Activated T-helper 1 cell treated with anti-CD3 and anti-CD28 coated beads, Interleukin-12 subunit alpha, Interleukin-12 subunit beta, Interleukin-2, Interleukin-4 antibody, amounts not matched to agents 30 ng/mL and 10 ng/mL and 1 ng/mL, durations not matched to agents 14 hours and 24 hours and 36 hours (primary cell): ENCODE data around the gene STX8. TPM values are rescaled to one million over a fixed set of nuclear protein-coding genes. Genes with fewer than 3 reads are reported as not detected.
"Not testable (repeated sequence)": the region's sequence is repeated elsewhere in the genome, so short reads cannot be mapped to it uniquely, and the experiment has no call there.

Experiments used
- DNase-seq: peaks from one replicate; pipeline ENCODE4 v3.0.0; 2021; ENCODE audit warnings: low spot score
- H3K27ac Mint-ChIP-seq: one replicate; pipeline ENCODE4 v1.8.0; 2021; ENCODE audit warnings: mild to moderate bottlenecking, mixed read lengths
- H3K27me3 Mint-ChIP-seq: one replicate; pipeline ENCODE4 v1.8.0; 2022; ENCODE audit warnings: mild to moderate bottlenecking, moderate library complexity, mixed read lengths; ENCODE audit not compliant: insufficient read depth
- H3K36me3 Mint-ChIP-seq: one replicate; pipeline ENCODE4 v1.8.0; 2021; ENCODE audit warnings: low read depth, mixed read lengths
- H3K4me1 Mint-ChIP-seq: one replicate; pipeline ENCODE4 v1.8.0; 2021; ENCODE audit warnings: low read depth, mixed read lengths
- H3K4me3 Mint-ChIP-seq: one replicate; pipeline ENCODE4 v1.8.0; 2021; ENCODE audit warnings: mild to moderate bottlenecking, moderate library complexity, mixed read lengths
- H3K9me3 Mint-ChIP-seq: one replicate; pipeline ENCODE4 v1.8.0; 2021; ENCODE audit warnings: mixed read lengths
- intact Hi-C: fragments of 100-400 bp; cut with micrococcal nuclease; formaldehyde crosslinking; loops from one replicate; pipeline ENCODE4 v1.15.1; 2024
- total RNA-seq: library from RNA; stranded (reverse); gene quantifications from 2 replicates; pipeline ENCODE4 v1.2.3, GENCODE V29; 2022

Gene STX8
- total RNA-seq, 1 donor from 2014 or later: 47.2 TPM

GRCh38 chr17:9355846-9356245 is 219.8 kb downstream of the STX8 start:
- no peak for DNase-seq
- Mint-ChIP-seq H3K27ac (no peak overlapping the region), H3K36me3 (no peaks in the 10 kb centered on the region), H3K27me3 (no peaks in the 10 kb centered on the region), H3K4me1 (no peaks in the 10 kb centered on the region), H3K9me3 (no peaks in the 10 kb centered on the region), H3K4me3 (no peak overlapping the region)
- intact Hi-C loops: no loop called here

- H3K36me3 Mint-ChIP-seq, intact Hi-C loops, H3K4me3 Mint-ChIP-seq, DNase-seq, H3K27ac Mint-ChIP-seq, H3K27me3 Mint-ChIP-seq, H3K9me3 Mint-ChIP-seq, H3K4me1 Mint-ChIP-seq: not testable (repeated sequence)
Measured at GRCh38 chr17:9355231-9355630, 220.4 kb downstream of the STX8 start.

- H3K27ac Mint-ChIP-seq: no peak overlapping the region
- H3K9me3 Mint-ChIP-seq: no peaks in the 10 kb centered on the region
- H3K4me1 Mint-ChIP-seq: peaks cover 7% of the 10 kb centered on the region
- H3K4me3 Mint-ChIP-seq: no peak overlapping the region
- H3K27me3 Mint-ChIP-seq: no peaks in the 10 kb centered on the region
- no peak for DNase-seq
- intact Hi-C loops: no loop called here
- no peaks in the 10 kb centered on the region for H3K36me3 Mint-ChIP-seq
Measured at GRCh38 chr17:9350080-9350479, 225.5 kb downstream of the STX8 start.

GRCh38 chr17:9346296-9346926 is 229.2 kb downstream of the STX8 start:
- peak overlapping the region; percentile 69 for H3K27ac Mint-ChIP-seq
- H3K4me1 Mint-ChIP-seq: peaks cover 7% of the 10 kb centered on the region
- H3K9me3 Mint-ChIP-seq: no peaks in the 10 kb centered on the region
- no peaks in the 10 kb centered on the region for H3K36me3 Mint-ChIP-seq
- intact Hi-C loops: no loop called here
- no peaks in the 10 kb centered on the region for H3K27me3 Mint-ChIP-seq
- DNase-seq: no peak
- H3K4me3 Mint-ChIP-seq: no peak overlapping the region

GRCh38 chr17:9343516-9343915 is 232.1 kb downstream of the STX8 start:
- Mint-ChIP-seq H3K4me1 (peaks cover 7% of the 10 kb centered on the region), H3K36me3 (no peaks in the 10 kb centered on the region), H3K27ac (no peak overlapping the region), H3K9me3 (no peaks in the 10 kb centered on the region), H3K4me3 (no peak overlapping the region), H3K27me3 (no peaks in the 10 kb centered on the region)
- no peak for DNase-seq
- intact Hi-C loops: no loop called here

DNA sequence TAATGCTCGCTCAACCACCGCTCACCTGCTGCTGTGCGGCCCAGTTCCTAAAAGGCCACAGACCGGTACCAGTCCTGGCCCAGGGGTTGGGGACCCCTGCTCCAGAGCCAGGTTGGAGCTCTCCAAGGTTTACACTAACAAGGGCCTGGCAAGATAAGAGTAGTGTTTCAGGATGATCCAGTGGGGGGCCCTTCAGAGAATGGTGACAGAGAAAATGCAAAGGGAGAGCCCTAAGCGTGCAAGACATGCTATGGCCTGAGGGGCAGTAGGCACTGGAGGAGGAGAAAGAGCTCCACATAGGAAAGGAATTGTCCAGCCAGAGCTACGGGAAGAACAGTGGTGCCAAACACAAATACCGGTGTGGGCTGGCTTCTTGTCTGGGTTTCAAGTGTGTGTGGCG is 233.4 kb downstream of the STX8 start:
- H3K9me3 Mint-ChIP-seq: peaks cover 6% of the 10 kb centered on the region
- H3K4me3 Mint-ChIP-seq: no peak overlapping the region
- intact Hi-C loops: no loop called here
- H3K4me1 Mint-ChIP-seq: peaks cover 7% of the 10 kb centered on the region
- H3K27ac Mint-ChIP-seq: no peak overlapping the region
- H3K27me3 Mint-ChIP-seq: no peaks in the 10 kb centered on the region
- H3K36me3 Mint-ChIP-seq: no peaks in the 10 kb centered on the region
- no peak for DNase-seq

GRCh38 chr17:9339958-9340357 is 235.7 kb downstream of the STX8 start:
- Mint-ChIP-seq H3K27ac (no peak overlapping the region), H3K9me3 (peaks cover 16% of the 10 kb centered on the region), H3K4me3 (no peak overlapping the region), H3K4me1 (no peaks in the 10 kb centered on the region), H3K36me3 (no peaks in the 10 kb centered on the region), H3K27me3 (no peaks in the 10 kb centered on the region)
- intact Hi-C loops: no loop called here
- no peak for DNase-seq

DNA sequence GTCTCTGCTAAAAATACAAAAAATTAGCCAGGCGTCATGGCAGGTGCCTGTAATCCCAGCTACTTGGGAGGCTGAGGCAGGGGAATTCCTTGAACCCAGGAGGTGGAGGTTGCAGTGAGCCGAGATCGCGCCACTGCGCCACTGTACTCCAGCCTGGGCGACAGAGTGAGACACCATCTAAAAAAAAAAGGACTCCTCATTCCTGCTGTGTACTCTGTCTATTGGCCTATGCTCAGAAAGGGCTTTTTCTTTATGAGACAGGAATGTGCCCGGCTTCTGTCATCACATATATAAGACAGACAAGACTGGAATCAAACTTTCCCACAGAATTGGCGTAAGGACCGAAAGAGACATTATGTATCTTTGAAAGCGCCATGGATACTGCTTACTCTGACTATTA is 236.1 kb downstream of the STX8 start:
- H3K27ac Mint-ChIP-seq, intact Hi-C loops, H3K36me3 Mint-ChIP-seq, H3K4me3 Mint-ChIP-seq, H3K4me1 Mint-ChIP-seq, H3K27me3 Mint-ChIP-seq, DNase-seq: not testable (repeated sequence)
- H3K9me3 Mint-ChIP-seq: peaks cover 21% of the 10 kb centered on the region

DNA sequence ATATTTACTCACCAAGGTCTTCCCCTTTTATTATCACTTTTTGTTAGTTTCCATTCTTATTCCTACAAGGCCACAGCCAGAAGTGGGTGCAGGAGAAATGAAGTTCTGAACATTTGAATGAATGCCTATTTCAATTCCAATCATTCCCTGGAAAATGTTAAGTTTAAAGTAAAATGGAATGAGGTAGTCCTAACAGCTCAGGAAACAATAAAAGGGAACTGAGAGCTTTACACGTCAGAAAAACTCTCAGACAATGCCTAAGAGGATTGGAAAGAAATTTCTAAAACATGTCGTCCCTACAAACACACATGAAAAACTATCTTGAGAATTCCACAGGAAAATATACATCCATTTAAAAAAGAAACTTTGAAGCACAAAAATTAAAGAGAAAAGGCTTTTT is 238.8 kb downstream of the STX8 start:
- DNase-seq: no peak
- no peaks in the 10 kb centered on the region for H3K27me3 Mint-ChIP-seq
- H3K4me1 Mint-ChIP-seq: no peaks in the 10 kb centered on the region
- H3K36me3 Mint-ChIP-seq: no peaks in the 10 kb centered on the region
- H3K4me3 Mint-ChIP-seq: no peak overlapping the region
- no peak overlapping the region for H3K27ac Mint-ChIP-seq
- peaks cover 26% of the 10 kb centered on the region for H3K9me3 Mint-ChIP-seq
- intact Hi-C loops: no loop called here

- Mint-ChIP-seq H3K4me3 (no peak overlapping the region), H3K4me1 (no peaks in the 10 kb centered on the region), H3K27me3 (no peaks in the 10 kb centered on the region), H3K9me3 (peaks cover 26% of the 10 kb centered on the region), H3K36me3 (no peaks in the 10 kb centered on the region), H3K27ac (no peak overlapping the region)
- DNase-seq: no peak
- intact Hi-C loops: no loop called here
Measured at GRCh38 chr17:9334536-9335446, 240.8 kb downstream of the STX8 start.

DNA sequence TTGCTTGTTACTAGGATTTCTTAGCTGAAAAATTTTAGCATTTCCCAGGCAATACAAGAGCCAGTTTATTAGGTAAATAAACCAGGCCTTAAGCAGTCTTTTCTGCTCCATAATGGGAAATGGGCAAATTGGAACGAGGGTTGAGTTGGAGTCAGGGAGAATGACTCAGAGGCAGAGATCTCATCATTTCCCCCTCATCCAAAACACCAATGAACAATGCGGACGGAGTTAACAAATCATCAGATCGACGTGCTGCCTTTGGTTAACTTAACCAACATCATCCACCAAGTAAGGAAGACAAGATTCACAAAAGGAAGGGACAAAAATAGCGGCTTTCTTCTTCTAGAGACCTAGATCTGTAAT is 243.5 kb downstream of the STX8 start:
- Mint-ChIP-seq H3K36me3 (no peaks in the 10 kb centered on the region), H3K27ac (no peak overlapping the region), H3K27me3 (no peaks in the 10 kb centered on the region), H3K4me1 (no peaks in the 10 kb centered on the region), H3K4me3 (no peak overlapping the region), H3K9me3 (peaks cover 20% of the 10 kb centered on the region)
- DNase-seq: no peak
- intact Hi-C loops: no loop called here

GRCh38 chr17:9331279-9332131 is 244.1 kb downstream of the STX8 start:
- H3K4me3 Mint-ChIP-seq: no peak overlapping the region
- no peaks in the 10 kb centered on the region for H3K4me1 Mint-ChIP-seq
- peaks cover 20% of the 10 kb centered on the region for H3K9me3 Mint-ChIP-seq
- DNase-seq: no peak
- no peaks in the 10 kb centered on the region for H3K36me3 Mint-ChIP-seq
- H3K27me3 Mint-ChIP-seq: no peaks in the 10 kb centered on the region
- intact Hi-C loops: no loop called here
- H3K27ac Mint-ChIP-seq: no peak overlapping the region
